BLaER1 (cell line): ENCODE results near the gene TBXAS1.
A peak's percentile ranks its signal among the peaks of the same experiment; 100 is the strongest.

ENCODE experiments used
- H3K27ac ChIP-seq: shearing (Covaris generic); formaldehyde crosslinking; 2 replicates; pipeline ENCODE4 v1.8.1; 2022
- H3K27me3 ChIP-seq: shearing (Covaris generic); formaldehyde crosslinking; 2 replicates; pipeline ENCODE4 v1.8.1; 2022
- H3K36me3 ChIP-seq: shearing (Covaris generic); formaldehyde crosslinking; 2 replicates; pipeline ENCODE4 v1.8.1; 2022
- H3K4me1 ChIP-seq: shearing (Covaris generic); formaldehyde crosslinking; 2 replicates; pipeline ENCODE4 v1.8.1; 2022
- H3K4me2 ChIP-seq: shearing (Covaris generic); formaldehyde crosslinking; 2 replicates; pipeline ENCODE4 v1.8.1; 2022
- H3K4me3 ChIP-seq: shearing (Covaris generic); formaldehyde crosslinking; 2 replicates; pipeline ENCODE4 v1.8.1; 2022
- H3K9ac ChIP-seq: shearing (Covaris generic); formaldehyde crosslinking; 2 replicates; pipeline ENCODE4 v1.8.1; 2022
- H3K9me3 ChIP-seq: shearing (Covaris generic); formaldehyde crosslinking; 2 replicates; pipeline ENCODE4 v1.8.1; 2022
- H4K20me1 ChIP-seq: shearing (Covaris generic); formaldehyde crosslinking; 2 replicates; pipeline ENCODE4 v1.8.1; 2022
- Cebpa-rat ChIP-seq: shearing (Covaris generic); IDR thresholded peaks from 2 replicates; pipeline ENCODE4 v1.8.1; 2022

Gene TBXAS1

GRCh38 chr7:139981511-139981895 is 152.4 kb downstream of the TBXAS1 start:
- Histone ChIP-seq H3K27me3 (no peaks in the 10 kb centered on the region), H3K27ac (no peak overlapping the region), H3K9ac (no peak overlapping the region), H3K4me3 (no peak overlapping the region), H3K36me3 (no peaks in the 10 kb centered on the region), H3K4me2 (no peak overlapping the region), H3K9me3 (0 out of 2 replicates have a peak, but pooled peaks cover 8% of the 10 kb centered on the region), H4K20me1 (no peaks in the 10 kb centered on the region), H3K4me1 (peaks cover 24% of the 10 kb centered on the region)
- no peak for TF ChIP-seq Cebpa-rat

DNA sequence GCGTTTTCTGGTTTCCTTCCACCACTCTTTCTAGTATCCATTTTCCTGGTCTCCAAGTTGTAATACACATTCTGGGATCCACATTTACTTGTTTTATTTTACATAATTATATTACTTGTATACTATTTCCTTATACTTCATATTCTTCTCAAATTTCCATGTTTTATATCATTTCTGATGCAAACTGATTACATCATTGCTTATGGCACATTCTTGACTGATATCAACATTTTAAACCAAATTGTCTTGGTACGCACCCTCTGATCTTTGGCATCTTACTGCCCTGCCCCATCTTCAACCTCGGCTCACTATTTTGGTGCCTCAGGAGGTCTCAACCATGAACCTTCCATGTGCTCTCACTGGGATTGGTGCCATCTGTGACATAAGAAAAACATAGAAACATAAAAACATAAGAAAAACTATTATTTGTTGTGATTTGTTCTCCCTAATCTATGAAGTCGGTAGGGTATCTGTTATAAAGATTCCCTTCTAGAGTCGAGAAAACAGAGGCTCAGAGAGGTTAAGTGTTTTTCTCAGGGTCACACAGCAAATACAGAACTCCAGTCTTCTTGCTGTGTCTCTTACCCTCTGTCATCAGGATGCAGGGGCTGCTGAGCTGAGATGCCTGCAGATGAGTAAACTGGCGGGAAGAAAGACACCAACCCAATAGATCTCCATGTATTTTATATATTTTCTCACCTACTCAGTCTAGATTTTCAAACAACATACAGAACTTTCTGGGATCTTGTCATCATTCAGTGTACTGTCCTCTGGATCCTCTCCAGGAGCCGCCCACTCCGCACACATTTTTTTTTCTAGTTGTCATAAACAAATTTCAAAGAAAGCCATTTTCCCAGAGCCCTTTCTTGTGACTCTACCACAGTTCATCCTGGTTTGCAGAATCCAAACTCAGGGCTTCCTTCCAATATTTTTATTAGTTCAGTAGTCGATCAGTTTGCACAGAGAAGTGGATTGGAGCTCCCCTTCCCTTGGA is 154.2 kb downstream of the TBXAS1 start:
- no peaks in the 10 kb centered on the region for H3K27me3 ChIP-seq
- no peak overlapping the region for H3K27ac ChIP-seq
- H3K9me3 ChIP-seq = no peaks in the 10 kb centered on the region
- H3K9ac ChIP-seq = no peak overlapping the region
- TF ChIP-seq Cebpa-rat = no peak
- no peaks in the 10 kb centered on the region for H3K36me3 ChIP-seq
- no peak overlapping the region for H3K4me2 ChIP-seq
- no peaks in the 10 kb centered on the region for H4K20me1 ChIP-seq
- no peak overlapping the region for H3K4me3 ChIP-seq
- peaks cover 13% of the 10 kb centered on the region for H3K4me1 ChIP-seq

DNA sequence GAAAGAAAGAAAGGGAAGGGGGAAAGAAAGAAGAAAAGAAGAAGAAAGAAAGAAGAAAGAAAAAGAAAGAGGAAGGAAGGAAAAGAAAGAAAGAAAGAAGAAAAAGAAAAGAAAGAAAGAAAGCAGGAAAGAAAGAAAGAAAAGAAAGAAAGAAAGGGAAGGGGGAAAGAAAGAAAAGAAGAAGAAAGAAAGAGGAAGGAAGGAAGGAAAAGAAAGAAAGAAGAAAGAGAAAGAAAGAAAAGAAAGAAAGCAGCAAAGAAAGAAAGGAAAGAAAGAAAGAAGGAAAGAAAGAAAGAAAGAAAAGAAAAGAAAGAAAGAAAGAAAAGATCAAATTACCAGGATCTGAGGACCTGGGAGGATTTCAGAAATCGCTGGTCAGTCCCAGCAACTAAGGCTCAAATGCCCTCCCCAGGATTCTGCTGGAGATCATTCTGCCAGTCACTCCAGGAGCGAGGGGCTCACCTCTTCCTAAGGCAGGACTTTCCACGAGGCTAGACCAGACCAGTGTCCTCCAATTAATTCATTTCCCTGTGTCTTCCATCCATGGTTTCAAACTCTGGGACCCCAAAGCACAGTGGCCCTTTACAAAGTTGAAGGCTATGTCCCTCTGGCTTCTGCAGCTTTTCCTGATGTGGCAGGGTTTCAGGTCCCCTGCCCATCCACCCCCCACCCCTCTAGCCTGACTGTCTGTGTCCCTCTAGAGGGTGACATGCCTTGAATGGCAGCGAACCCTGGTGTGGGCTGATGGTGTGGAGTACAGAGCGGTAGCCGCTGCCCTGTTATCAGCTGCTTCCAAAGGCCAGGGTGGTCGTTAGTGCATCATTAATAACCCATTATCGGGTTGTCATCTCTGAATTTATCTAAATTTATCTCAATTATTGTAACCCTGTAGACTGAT is 155.8 kb downstream of the TBXAS1 start:
- H3K4me3 ChIP-seq = no peak overlapping the region
- no peak for TF ChIP-seq Cebpa-rat
- H3K9me3 ChIP-seq = no peaks in the 10 kb centered on the region
- H3K9ac ChIP-seq = no peak overlapping the region
- H3K4me2 ChIP-seq = no peak overlapping the region
- H3K36me3 ChIP-seq = no peaks in the 10 kb centered on the region
- no peak overlapping the region for H3K27ac ChIP-seq
- no peaks in the 10 kb centered on the region for H4K20me1 ChIP-seq
- no peaks in the 10 kb centered on the region for H3K27me3 ChIP-seq
- peaks cover 28% of the 10 kb centered on the region for H3K4me1 ChIP-seq

- Histone ChIP-seq H3K4me3 (no peak overlapping the region), H3K9me3 (no peaks in the 10 kb centered on the region), H3K27me3 (no peaks in the 10 kb centered on the region), H3K4me2 (no peak overlapping the region), H3K4me1 (peaks cover 28% of the 10 kb centered on the region), H3K36me3 (no peaks in the 10 kb centered on the region), H3K9ac (no peak overlapping the region), H3K27ac (no peak overlapping the region), H4K20me1 (no peaks in the 10 kb centered on the region)
- TF ChIP-seq Cebpa-rat = no peak
These were observed 156.7 kb downstream of the TBXAS1 start for GRCh38 chr7:139985811-139986210.

DNA sequence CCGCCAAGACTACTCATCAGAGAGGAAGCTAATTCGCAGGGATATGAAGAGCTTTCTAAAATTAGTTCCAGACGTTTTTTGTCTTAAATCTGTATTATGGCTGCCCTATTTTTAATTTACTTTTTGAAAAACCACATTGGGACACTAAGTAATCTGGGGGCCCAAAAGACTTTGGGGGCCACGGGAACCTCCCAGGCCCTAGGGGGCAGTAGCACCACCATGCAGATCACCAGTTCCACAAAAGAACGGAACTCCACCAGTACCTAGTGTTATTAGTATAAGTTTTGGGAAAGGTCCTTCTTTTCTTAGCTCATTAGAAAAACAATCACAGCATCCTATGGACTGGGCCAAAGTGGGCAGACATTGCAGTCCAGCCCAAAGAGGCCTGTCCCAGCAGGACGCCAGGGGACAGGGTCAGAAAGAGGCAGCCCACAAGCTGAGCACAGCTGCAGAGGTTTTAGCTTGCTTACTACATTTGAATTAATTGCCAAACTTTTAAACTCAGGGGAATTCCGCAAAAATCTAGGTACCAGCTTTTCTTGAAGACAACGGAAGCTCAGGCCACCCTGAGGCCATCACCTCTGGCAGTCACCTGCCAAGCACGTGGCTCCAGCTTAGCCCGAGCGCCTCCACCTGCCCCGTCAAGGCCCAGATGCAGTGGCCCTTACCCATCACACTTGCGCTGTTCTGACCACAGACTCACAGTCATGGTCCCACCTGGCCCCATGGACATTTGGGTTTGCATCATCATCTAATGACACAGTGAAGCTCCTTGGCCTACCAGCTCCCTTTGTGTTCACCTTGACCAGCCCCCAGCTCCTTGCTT is 158.8 kb downstream of the TBXAS1 start:
- peaks cover 46% of the 10 kb centered on the region for H3K4me1 ChIP-seq
- H4K20me1 ChIP-seq = no peaks in the 10 kb centered on the region
- no peaks in the 10 kb centered on the region for H3K27me3 ChIP-seq
- H3K4me2 ChIP-seq = peak overlapping the region; percentile 70; the same call in 1 of the 2 replicates
- H3K9me3 ChIP-seq = no peaks in the 10 kb centered on the region
- no peaks in the 10 kb centered on the region for H3K36me3 ChIP-seq
- H3K9ac ChIP-seq = no peak overlapping the region
- no peak overlapping the region for H3K4me3 ChIP-seq
- no peak for TF ChIP-seq Cebpa-rat
- no peak overlapping the region for H3K27ac ChIP-seq

- Histone ChIP-seq H3K9ac (no peak overlapping the region), H3K4me2 (peak overlapping the region; percentile 70), H3K27me3 (no peaks in the 10 kb centered on the region), H3K36me3 (no peaks in the 10 kb centered on the region), H3K27ac (peak overlapping the region; percentile 66), H3K4me1 (peaks cover 52% of the 10 kb centered on the region), H4K20me1 (no peaks in the 10 kb centered on the region), H3K9me3 (no peaks in the 10 kb centered on the region), H3K4me3 (no peak overlapping the region)
- no peak for TF ChIP-seq Cebpa-rat
These were observed 160.5 kb downstream of the TBXAS1 start for GRCh38 chr7:139989366-139990141.

DNA sequence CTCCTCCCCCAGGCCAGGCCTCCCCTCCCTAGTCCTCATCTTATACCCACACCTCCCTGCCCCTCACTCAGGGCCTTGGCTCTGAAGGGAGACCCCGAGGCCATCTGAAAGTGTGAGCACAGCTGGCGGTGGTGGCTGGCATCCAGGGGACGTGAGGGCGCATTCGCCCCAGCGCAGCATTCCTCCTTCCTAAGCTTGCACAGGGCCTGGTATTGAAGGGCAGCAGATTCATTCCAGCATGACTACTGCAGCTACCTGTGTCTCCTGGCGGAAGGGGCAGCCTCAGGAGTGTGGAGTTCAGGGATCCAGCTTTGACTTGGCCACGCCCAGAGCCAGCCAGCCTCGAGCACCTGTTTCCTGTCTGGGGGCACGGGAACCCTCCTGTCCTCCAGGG is 161.1 kb downstream of the TBXAS1 start:
- H3K9me3 ChIP-seq = no peaks in the 10 kb centered on the region
- H4K20me1 ChIP-seq = no peaks in the 10 kb centered on the region
- H3K4me3 ChIP-seq = no peak overlapping the region
- peak overlapping the region; percentile 70 for H3K4me2 ChIP-seq
- H3K36me3 ChIP-seq = no peaks in the 10 kb centered on the region
- H3K27me3 ChIP-seq = no peaks in the 10 kb centered on the region
- no peak overlapping the region for H3K9ac ChIP-seq
- no peak for TF ChIP-seq Cebpa-rat
- peaks cover 58% of the 10 kb centered on the region for H3K4me1 ChIP-seq
- H3K27ac ChIP-seq = peak overlapping the region; percentile 66; the same call in 1 of the 2 replicates

DNA sequence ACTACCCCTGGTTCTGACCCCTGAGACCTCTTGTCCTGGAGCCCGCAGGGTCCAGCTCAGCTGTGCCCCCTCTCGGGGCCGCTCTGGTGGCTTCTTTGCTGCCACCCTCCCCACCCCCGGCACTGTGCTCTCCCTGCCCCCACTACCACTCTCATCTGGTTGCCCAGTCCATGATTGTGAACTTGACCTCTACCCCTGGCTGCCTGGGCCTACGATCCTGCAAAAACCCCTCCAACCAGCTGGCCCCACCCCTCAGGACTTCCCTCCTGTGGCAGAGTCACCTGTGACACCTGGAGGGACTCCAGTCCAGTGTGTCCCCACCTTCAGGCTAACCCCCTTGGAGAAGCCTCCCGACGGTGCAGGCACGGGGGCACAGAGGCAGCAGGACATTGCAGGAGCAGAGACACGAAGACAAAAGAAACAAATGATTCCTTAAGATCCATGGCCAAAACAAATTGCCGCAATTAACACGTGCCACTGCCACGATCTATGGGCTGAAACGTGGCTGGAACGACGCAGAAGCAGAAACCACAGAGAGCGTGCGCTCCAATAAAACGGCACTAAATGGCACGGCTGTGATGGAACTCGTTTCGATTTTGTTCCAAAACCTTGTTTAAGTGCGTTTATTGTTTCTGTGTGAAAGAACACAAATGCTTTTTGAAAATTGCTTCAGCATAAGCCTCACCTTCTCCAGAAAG is 161.7 kb downstream of the TBXAS1 start:
- H4K20me1 ChIP-seq = no peaks in the 10 kb centered on the region

More for the DNA sequence above, 161.7 kb downstream of the TBXAS1 start:
- Histone ChIP-seq H3K4me2 (peak overlapping the region; percentile 70), H3K9me3 (no peaks in the 10 kb centered on the region), H3K27ac (0 out of 2 replicates have a peak overlapping the region, but pooled peaks have one; percentile 66), H3K27me3 (no peaks in the 10 kb centered on the region), H3K36me3 (no peaks in the 10 kb centered on the region), H3K4me1 (peaks cover 62% of the 10 kb centered on the region), H3K4me3 (no peak overlapping the region), H3K9ac (no peak overlapping the region)
- TF ChIP-seq Cebpa-rat = no peak
